Measurements from ENCODE around the gene KRTAP10-4. TPM values are rescaled to one million over a fixed set of nuclear protein-coding genes. Genes with fewer than 3 reads are reported as not detected.
"Not testable (repeated sequence)": the region's sequence is repeated elsewhere in the genome, so short reads cannot be mapped to it uniquely, and the experiment has no call there.

KRTAP10-4 gene
- polyA plus RNA-seq, 12 donors, result not detected

GRCh38 chr21:44596068-44596725, 22.7 kb downstream of the KRTAP10-4 start:
- no peak for DNase-seq

DNA sequence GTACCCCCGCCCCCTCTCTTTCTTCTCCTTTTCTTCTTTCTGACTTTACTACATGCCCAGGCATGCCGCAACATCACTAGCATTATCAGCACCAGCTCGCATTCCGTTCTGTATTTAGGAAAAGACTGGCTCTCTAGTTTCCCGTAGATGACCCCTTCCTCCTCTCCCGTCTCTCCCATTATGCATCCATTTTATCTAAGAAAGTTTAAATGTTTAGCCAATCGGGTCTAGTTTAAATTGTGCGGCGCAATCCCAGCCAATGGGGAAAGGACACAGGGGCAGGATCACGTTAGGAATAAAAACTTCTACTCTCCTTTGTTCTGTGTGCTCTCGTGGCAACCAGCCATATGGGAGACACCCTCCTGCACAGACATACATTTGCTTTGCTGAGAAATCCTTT, 24.5 kb downstream of the KRTAP10-4 start:
- no peak for DNase-seq

DNA sequence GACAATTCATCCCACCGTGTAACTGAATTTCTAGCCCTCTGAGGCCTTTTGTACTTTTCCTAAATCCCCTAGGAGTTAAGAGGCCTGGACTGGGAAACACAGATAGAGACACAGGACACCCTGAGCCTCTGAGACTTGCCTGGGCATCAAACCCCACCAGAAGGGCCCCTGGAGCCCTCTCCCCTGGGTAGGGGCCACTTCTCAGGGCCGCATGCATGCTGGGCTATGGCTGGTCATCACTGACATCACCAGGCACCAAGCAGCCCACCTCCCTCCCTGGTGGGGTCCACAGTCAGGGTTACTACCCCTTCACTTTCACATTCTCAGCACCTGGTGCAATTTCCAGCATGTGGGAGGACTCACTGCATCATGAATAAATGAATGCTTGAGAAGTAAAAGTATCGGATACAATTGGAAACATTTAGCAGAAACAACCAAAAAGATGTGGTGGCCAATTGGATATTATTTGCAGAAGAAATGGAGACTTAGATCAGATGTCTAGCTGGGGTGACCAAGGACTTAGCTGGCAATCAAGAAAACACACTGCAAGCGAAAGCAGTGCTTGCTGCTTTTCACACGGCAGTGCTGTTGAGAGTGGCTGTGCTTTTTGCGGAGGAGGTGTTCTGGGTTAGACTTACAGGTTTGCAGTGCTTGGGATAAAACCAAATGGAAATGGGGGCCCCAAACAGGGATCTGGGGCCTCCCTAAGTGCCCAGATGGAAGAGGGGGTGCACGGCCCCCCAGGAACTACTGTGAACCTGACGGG, 25.9 kb downstream of the KRTAP10-4 start:
- no peak for DNase-seq

DNA sequence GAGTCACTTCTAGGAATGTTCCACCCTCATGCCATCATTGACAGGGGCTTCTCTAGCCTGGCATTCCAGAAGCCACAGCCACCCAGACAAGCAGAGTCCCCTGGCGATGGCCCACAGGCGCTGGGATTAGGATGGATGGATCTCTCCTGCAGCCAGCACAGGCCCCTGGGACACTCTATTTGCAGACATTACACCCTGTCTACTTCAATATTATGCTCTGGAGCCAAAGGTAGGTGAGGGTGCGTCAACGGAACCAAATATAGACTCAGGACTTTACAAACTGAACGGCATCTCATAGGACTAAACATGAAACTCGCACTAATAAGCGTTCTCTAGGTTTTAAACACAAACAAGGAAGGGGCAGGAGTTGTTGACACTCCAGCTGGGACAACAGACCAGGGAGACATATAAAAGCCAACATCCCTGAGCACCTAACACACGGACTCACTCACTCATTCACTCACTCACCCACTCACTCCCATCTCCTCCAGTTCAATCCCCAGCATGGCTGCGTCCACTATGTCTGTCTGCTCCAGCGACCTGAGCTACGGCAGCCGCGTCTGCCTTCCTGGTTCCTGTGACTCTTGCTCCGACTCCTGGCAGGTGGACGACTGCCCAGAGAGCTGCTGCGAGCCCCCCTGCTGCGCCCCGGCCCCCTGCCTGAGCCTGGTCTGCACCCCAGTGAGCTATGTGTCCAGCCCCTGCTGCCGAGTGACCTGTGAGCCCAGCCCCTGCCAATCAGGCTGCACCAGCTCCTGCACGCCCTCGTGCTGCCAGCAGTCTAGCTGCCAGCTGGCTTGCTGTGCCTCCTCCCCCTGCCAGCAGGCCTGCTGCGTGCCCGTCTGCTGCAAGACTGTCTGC, 26.8 kb downstream of the KRTAP10-4 start, which contains the start of gene KRTAP10-7:
Gene KRTAP10-7 (plus strand): TSS at position 480 of the 861 bp plus-strand sequence. CDS start 25 bp downstream, at position 505.
- not testable (repeated sequence) for DNase-seq

- DNase-seq, result not testable (repeated sequence)
These were observed 27.6 kb downstream of the KRTAP10-4 start for GRCh38 chr21:44601091-44601490.

- no peak for DNase-seq
These were observed 28.3 kb downstream of the KRTAP10-4 start for GRCh38 chr21:44601596-44602462.

DNA sequence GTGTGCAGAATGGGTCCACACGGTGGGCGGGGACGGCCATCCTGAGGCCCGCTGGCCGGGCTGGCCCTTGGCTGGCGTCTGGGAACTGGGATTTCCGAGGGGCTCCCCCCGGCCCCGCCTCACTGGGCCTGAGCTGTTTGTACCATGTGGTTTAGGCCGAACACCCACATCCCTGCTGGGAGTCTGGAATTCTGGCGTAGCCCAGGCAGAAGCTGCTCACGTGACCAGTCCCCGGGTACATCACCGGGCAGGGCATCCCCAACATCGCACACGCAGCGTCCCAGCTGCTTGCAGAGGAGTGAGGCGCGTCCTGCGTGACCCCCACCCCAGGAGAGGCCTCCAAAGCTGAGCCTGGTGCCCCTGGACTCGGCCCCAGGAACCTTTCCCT, 28.9 kb downstream of the KRTAP10-4 start:
- DNase-seq, result no peak

DNA sequence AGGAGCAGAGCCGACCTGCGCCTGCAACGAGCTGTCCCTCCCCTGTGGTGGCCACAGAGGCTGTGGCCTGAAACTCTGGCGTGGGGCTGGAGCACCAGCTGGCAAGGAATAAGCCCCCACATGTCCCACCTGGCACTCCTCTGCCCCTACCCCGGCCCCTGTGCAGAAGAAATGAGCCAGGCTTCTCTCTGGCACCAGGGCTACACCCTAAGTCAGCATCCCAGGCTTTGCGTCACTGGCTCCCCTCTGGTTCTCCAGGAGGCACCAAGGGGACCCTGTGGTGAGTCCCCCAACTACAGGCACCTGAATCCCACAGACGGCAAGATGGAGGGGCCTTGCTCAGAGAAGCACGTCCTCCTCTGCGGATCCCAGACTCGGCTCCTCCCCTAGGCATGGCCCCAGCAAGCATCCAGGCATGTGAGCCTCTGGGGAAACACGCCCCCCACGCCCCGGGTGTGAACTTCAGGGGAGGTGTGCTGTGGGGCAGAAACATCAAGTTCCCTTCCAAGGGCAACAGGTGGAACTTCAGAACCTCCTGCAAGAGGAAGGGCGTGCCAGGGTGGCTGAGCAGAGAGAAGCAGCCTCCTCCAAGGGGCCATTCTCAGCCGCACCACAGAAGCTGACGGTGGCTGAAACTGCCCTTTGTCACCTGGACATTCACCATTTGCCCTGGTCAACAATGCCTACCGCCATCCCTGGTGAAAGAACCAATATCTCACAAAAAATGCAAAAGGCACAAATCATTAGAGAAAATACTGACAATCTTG, 29.8 kb downstream of the KRTAP10-4 start:
- no peak for DNase-seq

DNA sequence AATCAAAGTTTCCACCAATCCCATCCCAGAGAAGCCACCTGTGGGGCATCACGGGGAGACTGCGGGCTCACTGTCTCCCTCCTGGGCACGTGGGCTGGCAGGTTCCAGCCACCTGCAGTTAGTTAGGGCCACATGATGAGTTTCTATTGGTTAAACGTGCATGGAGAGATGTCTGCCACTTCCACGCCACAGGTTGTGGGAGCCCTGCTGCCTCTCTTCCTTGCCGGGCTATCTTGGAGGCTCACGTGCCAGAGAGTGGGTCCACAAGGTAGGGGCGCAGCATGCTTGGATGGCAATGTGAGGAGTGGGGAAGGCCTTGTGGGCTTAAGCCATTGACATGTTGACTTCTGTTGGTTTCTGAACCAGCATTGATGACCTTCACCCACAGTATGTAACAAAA, 30.4 kb downstream of the KRTAP10-4 start:
- DNase-seq, result no peak

DNA sequence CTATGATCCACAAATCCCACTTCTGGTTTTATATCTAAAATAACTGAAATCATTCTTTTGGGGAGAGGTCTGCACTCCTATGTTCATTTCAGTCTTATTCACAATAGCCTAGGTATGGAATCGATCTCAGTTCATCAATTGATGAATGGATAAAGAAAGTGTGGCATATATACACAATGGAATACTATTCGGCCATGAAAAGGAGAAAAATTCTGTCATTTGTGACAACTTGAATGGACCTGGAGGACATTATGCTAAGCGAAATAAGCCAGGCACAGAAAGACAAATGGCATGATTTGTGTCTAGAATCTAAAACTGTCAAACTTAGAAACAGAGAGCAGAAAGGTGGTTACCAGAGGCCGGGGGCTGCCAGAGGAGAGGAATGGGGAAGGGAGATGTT, 33.0 kb downstream of the KRTAP10-4 start:
- DNase-seq, result no peak

GRCh38 chr21:44609193-44609592, 35.7 kb downstream of the KRTAP10-4 start:
- no peak for DNase-seq

DNA sequence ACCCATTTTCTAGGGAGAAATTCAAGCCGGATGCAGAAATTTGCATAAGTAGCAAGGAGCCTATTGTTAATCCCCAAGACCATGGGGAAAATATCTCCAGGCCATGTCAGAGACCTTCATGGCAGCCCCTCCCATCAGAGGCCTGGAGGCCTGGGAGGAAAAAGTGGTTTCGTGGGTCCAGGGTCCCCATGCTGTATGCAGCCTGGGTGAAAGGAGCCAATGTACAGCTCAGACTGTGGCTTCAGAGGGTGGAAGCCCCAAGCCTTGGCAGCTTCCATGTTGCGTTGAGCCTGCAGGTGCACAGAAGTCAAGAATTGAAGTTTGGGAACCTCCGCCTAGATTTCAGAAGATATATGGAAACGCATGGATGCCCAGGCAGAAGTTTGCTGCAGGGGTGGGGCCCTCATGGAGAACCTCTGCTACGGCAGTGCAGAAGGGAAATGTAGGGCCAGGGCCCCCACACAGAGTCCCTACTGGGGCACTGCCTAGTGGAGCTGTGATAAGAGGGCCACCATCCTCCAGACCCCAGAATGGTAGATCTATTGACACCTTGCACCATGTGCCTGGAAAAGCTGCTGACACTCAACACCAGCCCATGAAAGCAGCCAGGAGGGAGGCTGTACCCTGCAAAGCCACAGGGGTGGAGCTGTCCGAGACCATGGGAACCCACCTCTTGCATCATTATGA, 36.8 kb downstream of the KRTAP10-4 start:
- DNase-seq, result not testable (repeated sequence)

- no peak for DNase-seq
These were observed 38.0 kb downstream of the KRTAP10-4 start for GRCh38 chr21:44611551-44611950.

DNA sequence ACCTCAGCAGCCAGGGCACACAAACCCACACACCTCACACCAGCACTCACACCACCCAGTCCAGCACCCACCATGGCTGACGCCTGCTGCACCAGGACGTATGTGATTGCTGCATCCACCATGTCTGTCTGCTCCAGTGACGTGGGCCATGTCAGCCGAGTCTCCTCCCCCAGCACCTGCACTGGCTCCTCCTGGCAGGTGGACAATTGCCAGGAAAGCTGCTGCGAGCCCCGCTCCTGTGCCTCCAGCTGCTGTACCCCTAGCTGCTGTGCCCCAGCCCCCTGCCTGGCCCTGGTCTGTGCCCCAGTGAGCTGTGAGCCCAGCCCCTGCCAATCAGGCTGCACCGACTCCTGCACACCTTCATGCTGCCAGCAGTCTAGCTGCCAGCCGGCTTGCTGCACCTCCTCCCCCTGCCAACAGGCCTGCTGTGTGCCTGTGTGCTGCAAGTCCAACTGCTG, 38.5 kb downstream of the KRTAP10-4 start, which contains the start of gene KRTAP10-8:
Gene KRTAP10-8 (plus strand): TSS at position 51 of the 458 bp plus-strand sequence. CDS start 22 bp downstream, at position 73.
- DNase-seq, result no peak

- no peak for DNase-seq
These were observed 39.2 kb downstream of the KRTAP10-4 start for GRCh38 chr21:44612669-44613229.

DNA sequence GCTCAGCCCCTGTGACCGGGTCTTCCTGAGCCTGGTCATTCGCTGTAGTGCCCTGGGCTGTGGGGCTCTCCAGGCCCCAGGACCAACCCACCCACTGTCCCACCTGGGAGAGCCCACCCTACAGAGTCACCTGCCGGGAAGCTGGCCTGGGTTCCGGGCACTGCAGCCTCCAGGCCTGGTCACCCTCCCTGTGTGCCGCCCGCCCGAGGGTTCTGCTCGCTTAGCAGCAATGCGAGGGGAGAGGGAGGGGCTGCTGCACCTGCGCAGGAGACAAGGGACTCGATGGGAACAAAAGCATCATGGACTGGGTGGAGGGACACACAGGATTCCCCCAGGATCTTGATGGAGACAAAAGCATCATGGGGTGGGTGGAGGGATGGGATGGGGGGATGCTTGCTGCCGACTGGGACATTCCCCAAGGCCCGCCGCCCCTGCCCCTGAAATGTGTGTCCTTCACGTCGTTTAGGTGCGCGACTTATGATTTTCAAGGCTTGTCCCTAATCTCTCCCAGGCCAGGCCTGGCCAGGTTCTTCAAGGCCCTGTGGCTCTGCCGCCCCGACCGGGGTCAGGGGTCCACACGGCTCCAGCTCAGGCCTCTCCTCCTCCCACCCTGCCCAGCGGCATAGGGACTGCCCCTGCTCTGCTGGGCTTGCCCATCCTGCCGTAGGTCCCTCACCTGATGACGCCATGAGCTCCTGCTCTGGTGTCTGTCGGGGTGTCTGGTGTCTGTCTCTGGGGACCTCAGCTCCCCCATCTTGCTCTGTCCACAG, 40.0 kb downstream of the KRTAP10-4 start:
- no peak for DNase-seq

DNA sequence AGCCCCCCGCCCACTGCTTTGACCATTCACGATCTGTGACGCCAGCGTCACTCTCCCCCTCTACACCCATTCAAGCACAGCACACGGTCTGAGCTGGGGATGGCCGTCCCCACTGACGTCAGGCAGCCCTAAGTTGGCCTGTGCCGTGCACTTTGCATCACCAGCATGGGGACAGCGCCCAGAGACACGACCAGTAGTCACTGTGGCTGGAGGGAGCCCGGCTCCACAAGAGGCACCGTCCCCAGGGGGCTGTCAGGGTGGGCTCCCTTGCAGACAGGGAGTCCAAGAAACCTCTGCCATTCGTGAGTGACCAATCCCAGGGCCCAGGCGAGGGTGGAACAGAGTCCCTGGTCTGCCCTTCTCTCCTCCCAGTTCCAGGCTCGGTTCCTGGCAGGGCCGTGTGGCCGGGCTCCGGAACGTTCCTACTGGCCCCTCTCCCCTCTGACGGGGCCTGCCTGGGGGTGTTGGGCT, 40.7 kb downstream of the KRTAP10-4 start:
- DNase-seq, result no peak

- DNase-seq, result no peak
These were observed 41.4 kb downstream of the KRTAP10-4 start for GRCh38 chr21:44614961-44615391.

All from muscle of arm (tissue), 12 donors.